Loucy (cell line): ENCODE measurements around the gene GRID2.

Source experiments
- H2AFZ ChIP-seq: fragments of 200-600 bp; sonication (generic); 2 replicates; pipeline ENCODE4 v1.6.0; 2016; ENCODE audit warnings: antibody characterized with exemption, mild to moderate bottlenecking, low read length, moderate library complexity
- H3F3A ChIP-seq: fragments of 200-600 bp; 2 replicates; pipeline ENCODE4 v1.6.0; 2016; ENCODE audit warnings: antibody characterized with exemption, low read depth, mild to moderate bottlenecking
- H3K27me3 ChIP-seq: fragments of 200-600 bp; sonication (generic); 2 replicates; pipeline ENCODE4 v1.6.1; 2014; ENCODE audit warnings: low read length, mild to moderate bottlenecking; ENCODE audit not compliant: insufficient read depth, poor library complexity, severe bottlenecking
- H3K36me3 ChIP-seq: fragments of 200-600 bp; sonication (generic); 2 replicates; pipeline ENCODE4 v1.6.1; 2016; ENCODE audit warnings: low read length; ENCODE audit not compliant: insufficient read depth
- H3K4me1 ChIP-seq: fragments of 200-600 bp; sonication (generic); 2 replicates; pipeline ENCODE4 v1.5.1; 2014; ENCODE audit warnings: low read length, mild to moderate bottlenecking; ENCODE audit not compliant: insufficient read depth, poor library complexity, severe bottlenecking
- H3K4me2 ChIP-seq: fragments of 200-600 bp; sonication (generic); 2 replicates; pipeline ENCODE4 v1.6.0; 2014; ENCODE audit warnings: antibody characterized with exemption, low read length, low read depth, mild to moderate bottlenecking; ENCODE audit not compliant: poor library complexity, severe bottlenecking
- H3K4me3 ChIP-seq: fragments of 200-600 bp; sonication (generic); 2 replicates; pipeline ENCODE4 v1.5.1; 2014; ENCODE audit warnings: low read length, mild to moderate bottlenecking, mixed read lengths; ENCODE audit not compliant: poor library complexity, severe bottlenecking
- H3K79me2 ChIP-seq: fragments of 200-600 bp; sonication (generic); 2 replicates; pipeline ENCODE4 v1.6.1; 2014; ENCODE audit warnings: low read length; ENCODE audit not compliant: insufficient read depth
- H3K9ac ChIP-seq: fragments of 200-600 bp; sonication (generic); 2 replicates; pipeline ENCODE4 v1.6.0; 2014; ENCODE audit warnings: mild to moderate bottlenecking, low read depth, low read length, moderate library complexity; ENCODE audit not compliant: poor library complexity, severe bottlenecking
- H3K9me2 ChIP-seq: fragments of 200-600 bp; sonication (generic); replicated peaks from 2 replicates; pipeline ENCODE4 v1.6.1; 2016; ENCODE audit warnings: low read depth, low read length, mixed read lengths
- H3K9me3 ChIP-seq: fragments of 200-600 bp; sonication (generic); 2 replicates; pipeline ENCODE4 v1.6.1; 2014; ENCODE audit warnings: mild to moderate bottlenecking, antibody characterized with exemption, low read length, low read depth; ENCODE audit not compliant: insufficient read depth
- H4K20me1 ChIP-seq: fragments of 200-600 bp; sonication (generic); 2 replicates; pipeline ENCODE4 v1.6.0; 2014; ENCODE audit warnings: antibody characterized with exemption, low read length, mild to moderate bottlenecking; ENCODE audit not compliant: insufficient read depth, poor library complexity, severe bottlenecking
- CTCF ChIP-seq: fragments of 200-600 bp; sonication (generic); conservative IDR thresholded peaks from 2 replicates; pipeline ENCODE4 v1.5.1; 2014; ENCODE audit warnings: mild to moderate bottlenecking, antibody characterized with exemption, low read length
- EZH2phosphoT487 ChIP-seq: fragments of 200-600 bp; IDR thresholded peaks from 2 replicates; pipeline ENCODE4 v1.6.1; 2018; ENCODE audit warnings: antibody characterized with exemption, mild to moderate bottlenecking, moderate library complexity, borderline replicate concordance

GRID2 gene

GRCh38 chr4:93451954-93452353 is 1148.2 kb downstream of the GRID2 start:
- TF ChIP-seq CTCF (no peak), EZH2phosphoT487 (no peak)
- Histone ChIP-seq H3K27me3 (no peaks in the 10 kb centered on the region), H3K9me3 (no peaks in the 10 kb centered on the region), H3K4me2 (no peak overlapping the region), H4K20me1 (no peaks in the 10 kb centered on the region), H3K79me2 (no peaks in the 10 kb centered on the region), H3K4me1 (no peaks in the 10 kb centered on the region), H3K36me3 (no peaks in the 10 kb centered on the region), H2AFZ (no peak overlapping the region), H3K4me3 (no peak overlapping the region), H3K9me2 (no peaks in the 10 kb centered on the region), H3K9ac (no peak overlapping the region), H3F3A (no peaks in the 10 kb centered on the region)

GRCh38 chr4:93461541-93461940 is 1157.8 kb downstream of the GRID2 start:
- H3K9me3 ChIP-seq = no peaks in the 10 kb centered on the region
- no peak overlapping the region for H3K4me2 ChIP-seq
- H3K9me2 ChIP-seq = no peaks in the 10 kb centered on the region
- H3K4me3 ChIP-seq = no peak overlapping the region
- H4K20me1 ChIP-seq = no peaks in the 10 kb centered on the region
- H3F3A ChIP-seq = no peaks in the 10 kb centered on the region
- H3K27me3 ChIP-seq = no peaks in the 10 kb centered on the region
- H3K4me1 ChIP-seq = no peaks in the 10 kb centered on the region
- H3K36me3 ChIP-seq = no peaks in the 10 kb centered on the region
- no peaks in the 10 kb centered on the region for H3K79me2 ChIP-seq
- no peak overlapping the region for H2AFZ ChIP-seq
- TF ChIP-seq EZH2phosphoT487 = no peak
- no peak for TF ChIP-seq CTCF
- no peak overlapping the region for H3K9ac ChIP-seq

- Histone ChIP-seq H3F3A (no peaks in the 10 kb centered on the region), H3K27me3 (no peaks in the 10 kb centered on the region), H3K9me3 (no peaks in the 10 kb centered on the region), H3K4me3 (no peak overlapping the region), H3K36me3 (no peaks in the 10 kb centered on the region), H4K20me1 (no peaks in the 10 kb centered on the region), H3K4me1 (no peaks in the 10 kb centered on the region), H3K79me2 (no peaks in the 10 kb centered on the region), H3K9ac (no peak overlapping the region), H2AFZ (no peak overlapping the region), H3K9me2 (no peaks in the 10 kb centered on the region), H3K4me2 (no peak overlapping the region)
- TF ChIP-seq CTCF = no peak
These were observed 1162.7 kb downstream of the GRID2 start for GRCh38 chr4:93466446-93466845.
